Activated CD4-positive, alpha-beta memory T cell treated with anti-CD3 and anti-CD28 coated beads for 36 hours (primary cell): ENCODE data around the gene KCNJ4. TPM values are rescaled to one million over a fixed set of nuclear protein-coding genes. Genes with fewer than 3 reads are reported as not detected.

Experiments used
- CTCF ChIA-PET: fragments of 350-600 bp; sonication (Branson Sonifier 250); formaldehyde crosslinking; loops from one replicate; lab custom pipeline; 2021; ENCODE audit warnings: antibody characterized with exemption, inconsistent platforms; lab: Charles Lee
- POLR2A ChIA-PET: fragments of 350-600 bp; sonication (Branson Sonifier 250); formaldehyde crosslinking; loops from one replicate; lab custom pipeline; 2021; ENCODE audit warnings: antibody characterized with exemption; lab: Charles Lee
- DNase-seq: peaks from one replicate; pipeline ENCODE4 v3.0.0-alpha.2; 2020
- H3K27ac Mint-ChIP-seq: one replicate; pipeline ENCODE4 v1.8.0; 2021; ENCODE audit warnings: mixed read lengths
- H3K27me3 Mint-ChIP-seq: one replicate; pipeline ENCODE4 v1.8.0; 2021; ENCODE audit warnings: mixed read lengths
- H3K36me3 Mint-ChIP-seq: one replicate; pipeline ENCODE4 v1.8.0; 2021; ENCODE audit warnings: mixed read lengths
- H3K4me1 Mint-ChIP-seq: one replicate; pipeline ENCODE4 v1.8.0; 2021; ENCODE audit warnings: low read depth, mixed read lengths
- H3K4me3 Mint-ChIP-seq: one replicate; pipeline ENCODE4 v1.8.0; 2021; ENCODE audit warnings: mild to moderate bottlenecking, mixed read lengths
- H3K9me3 Mint-ChIP-seq: one replicate; pipeline ENCODE4 v1.8.0; 2021; ENCODE audit warnings: mixed read lengths
- intact Hi-C: fragments of 100-400 bp; cut with micrococcal nuclease; formaldehyde crosslinking; loops from one replicate; pipeline ENCODE4 v1.15.1; 2023
- total RNA-seq, 2 experiments: library from RNA; stranded (reverse); gene quantifications; one replicate each; pipeline ENCODE4 v1.2.3, GENCODE V29; 2021

Gene KCNJ4
- total RNA-seq, 2 experiments from 2014 or later = not detected

DNA sequence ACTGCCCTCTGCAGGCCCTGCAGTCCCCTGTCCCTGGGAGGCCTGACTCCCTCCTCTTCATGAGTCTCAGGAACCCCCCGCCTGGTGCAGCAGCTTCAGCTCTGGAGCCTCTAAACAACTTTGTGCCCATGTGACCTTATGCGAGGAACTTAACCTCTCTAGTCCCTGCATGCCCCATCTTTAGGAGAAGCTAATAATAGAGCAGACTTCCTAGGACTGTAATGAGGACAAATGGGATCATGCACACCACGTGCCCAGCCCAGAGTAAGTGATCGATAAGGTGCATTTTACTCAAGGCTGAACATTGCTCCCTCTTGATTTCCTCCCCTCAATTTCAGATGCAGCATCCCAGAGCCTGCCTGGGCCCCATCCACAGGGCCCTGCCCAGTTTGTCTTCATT, 19.0 kb downstream of the KCNJ4 start:
- Mint-ChIP-seq H3K4me1 (no peaks in the 10 kb centered on the region), H3K9me3 (no peaks in the 10 kb centered on the region), H3K4me3 (no peak overlapping the region), H3K27ac (no peak overlapping the region), H3K36me3 (no peaks in the 10 kb centered on the region), H3K27me3 (no peaks in the 10 kb centered on the region)
- intact Hi-C loops = no loop called here
- ChIA-PET CTCF (no interaction called here), POLR2A (interaction anchor here (0.6 kb wide), 1 partner anchor 161 kb away, joined by 3 read pairs; no protein-coding TSS in a partner anchor)
- no peak for DNase-seq

DNA sequence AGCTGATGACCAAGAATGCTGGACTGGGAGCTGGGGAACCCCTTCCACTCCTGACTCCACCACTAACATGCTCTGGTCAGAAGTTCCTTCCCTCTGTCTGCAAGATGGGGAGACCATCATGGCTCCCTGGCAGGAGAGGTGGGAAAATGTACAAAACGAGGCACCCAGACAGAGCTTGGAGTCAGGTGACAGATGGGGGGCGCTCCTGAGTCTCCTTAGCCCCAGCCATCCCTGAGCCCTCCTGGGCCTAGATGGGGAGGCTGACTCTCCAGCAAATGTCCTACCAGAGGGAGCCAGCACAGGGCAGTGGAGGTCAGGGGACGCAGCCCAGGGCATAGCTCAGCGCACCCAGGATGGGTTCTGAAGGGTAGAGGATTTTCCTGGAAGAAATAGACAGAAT, 20.0 kb downstream of the KCNJ4 start:
- ChIA-PET POLR2A (interaction anchor here (0.6 kb wide), 1 partner anchor 187 kb away, joined by 3 read pairs; no protein-coding TSS in a partner anchor), CTCF (interaction anchor here (0.7 to 1.6 kb wide), 2 partner anchors 11 to 22 kb away, joined by 3 to 4 read pairs; no protein-coding TSS in a partner anchor)
- H3K4me1 Mint-ChIP-seq = no peaks in the 10 kb centered on the region
- no peaks in the 10 kb centered on the region for H3K9me3 Mint-ChIP-seq
- no peak overlapping the region for H3K27ac Mint-ChIP-seq
- no peaks in the 10 kb centered on the region for H3K27me3 Mint-ChIP-seq
- DNase-seq = no peak
- intact Hi-C loops = no loop called here
- H3K36me3 Mint-ChIP-seq = no peaks in the 10 kb centered on the region
- H3K4me3 Mint-ChIP-seq = no peak overlapping the region

DNA sequence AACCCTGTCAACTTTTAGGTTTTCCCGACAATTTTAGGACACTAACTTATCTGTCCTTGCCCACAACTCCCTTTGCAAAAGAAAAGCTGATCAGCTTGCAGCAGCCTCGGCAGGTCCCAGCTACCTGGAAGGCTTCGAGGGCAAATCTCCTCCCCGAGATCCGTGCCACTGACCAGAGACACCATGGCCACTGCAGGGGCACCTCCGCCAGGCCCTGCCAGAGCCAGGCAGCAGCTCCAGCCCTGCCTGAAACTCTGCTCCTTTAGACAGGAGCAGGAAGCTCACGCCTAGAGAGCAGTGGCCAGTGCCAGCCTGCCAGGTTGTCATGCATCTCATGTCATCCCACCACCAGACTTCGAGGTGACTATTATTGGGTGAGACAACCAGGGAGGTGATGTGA, 21.1 kb downstream of the KCNJ4 start:
- POLR2A ChIA-PET = no interaction called here
- no peaks in the 10 kb centered on the region for H3K4me1 Mint-ChIP-seq
- H3K27me3 Mint-ChIP-seq = no peaks in the 10 kb centered on the region
- CTCF ChIA-PET = interaction anchor here (1.6 kb wide), 1 partner anchor 21 kb away, joined by 4 read pairs; no protein-coding TSS in a partner anchor
- no peak overlapping the region for H3K27ac Mint-ChIP-seq
- intact Hi-C loops = no loop called here
- H3K4me3 Mint-ChIP-seq = no peak overlapping the region
- no peaks in the 10 kb centered on the region for H3K9me3 Mint-ChIP-seq
- H3K36me3 Mint-ChIP-seq = no peaks in the 10 kb centered on the region
- DNase-seq = no peak

- Mint-ChIP-seq H3K4me1 (no peaks in the 10 kb centered on the region), H3K36me3 (no peaks in the 10 kb centered on the region), H3K4me3 (no peak overlapping the region), H3K27me3 (no peaks in the 10 kb centered on the region), H3K27ac (no peak overlapping the region), H3K9me3 (no peaks in the 10 kb centered on the region)
- intact Hi-C loops = no loop called here
- CTCF ChIA-PET = no interaction called here
- no peak for DNase-seq
- POLR2A ChIA-PET = no interaction called here
Observed at GRCh38 chr22:38432264-38432663, 22.7 kb downstream of the KCNJ4 start.

DNA sequence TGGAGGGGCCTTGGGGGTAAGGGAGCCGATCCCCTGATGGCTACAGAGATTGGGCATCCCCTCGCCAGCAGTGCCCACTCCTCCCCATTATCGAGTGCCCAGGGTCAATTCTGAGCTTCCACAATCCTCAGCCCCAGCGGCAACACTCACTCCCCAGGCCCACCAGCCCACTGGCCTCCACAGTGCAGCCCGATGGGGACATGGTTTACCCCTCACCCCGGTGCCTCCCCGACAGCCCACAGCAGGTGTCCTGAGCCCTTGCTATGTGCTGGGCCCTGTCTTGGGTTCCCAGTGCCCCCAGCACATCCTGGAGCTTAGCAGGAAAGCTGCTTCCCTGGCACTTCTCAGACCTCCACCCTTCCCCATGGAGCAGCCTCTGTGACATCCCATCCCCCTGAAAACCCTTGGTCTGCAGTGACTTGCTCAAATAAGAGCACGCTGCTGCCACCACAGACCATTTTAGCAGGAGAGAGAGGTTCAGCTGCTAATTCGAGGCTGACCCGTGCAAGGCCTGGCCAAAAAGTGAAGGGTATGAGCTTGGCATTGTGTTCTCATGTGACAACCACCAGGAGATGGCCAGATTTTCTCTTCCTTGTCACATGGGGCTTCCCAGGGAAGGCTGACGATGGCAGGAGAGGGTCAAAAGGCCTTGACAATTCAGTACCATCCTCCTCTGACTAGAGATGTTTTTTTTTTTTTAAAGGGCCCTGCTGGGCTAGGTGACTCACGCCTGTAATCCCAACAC, 23.6 kb downstream of the KCNJ4 start:
- POLR2A ChIA-PET = no interaction called here
- Mint-ChIP-seq H3K4me3 (no peak overlapping the region), H3K9me3 (no peaks in the 10 kb centered on the region), H3K27me3 (no peaks in the 10 kb centered on the region), H3K27ac (no peak overlapping the region), H3K4me1 (no peaks in the 10 kb centered on the region), H3K36me3 (no peaks in the 10 kb centered on the region)
- CTCF ChIA-PET = no interaction called here
- no peak for DNase-seq
- intact Hi-C loops = no loop called here

- ChIA-PET CTCF (no interaction called here), POLR2A (no interaction called here)
- Mint-ChIP-seq H3K27ac (no peak overlapping the region), H3K4me1 (no peaks in the 10 kb centered on the region), H3K4me3 (no peak overlapping the region), H3K9me3 (no peaks in the 10 kb centered on the region), H3K27me3 (no peaks in the 10 kb centered on the region), H3K36me3 (no peaks in the 10 kb centered on the region)
- intact Hi-C loops = no loop called here
- no peak for DNase-seq
Observed at GRCh38 chr22:38429499-38430068, 25.4 kb downstream of the KCNJ4 start.

GRCh38 chr22:38428714-38429113, 26.3 kb downstream of the KCNJ4 start:
- Mint-ChIP-seq H3K9me3 (no peaks in the 10 kb centered on the region), H3K27me3 (no peaks in the 10 kb centered on the region), H3K4me1 (no peaks in the 10 kb centered on the region), H3K36me3 (no peaks in the 10 kb centered on the region), H3K27ac (no peak overlapping the region), H3K4me3 (no peak overlapping the region)
- intact Hi-C loops = no loop called here
- no peak for DNase-seq
- ChIA-PET CTCF (no interaction called here), POLR2A (no interaction called here)

GRCh38 chr22:38427940-38428339, 27.1 kb downstream of the KCNJ4 start:
- no peaks in the 10 kb centered on the region for H3K36me3 Mint-ChIP-seq
- ChIA-PET POLR2A (no interaction called here), CTCF (no interaction called here)
- no peaks in the 10 kb centered on the region for H3K4me1 Mint-ChIP-seq
- no peak for DNase-seq
- H3K27ac Mint-ChIP-seq = no peak overlapping the region
- H3K4me3 Mint-ChIP-seq = no peak overlapping the region
- no peaks in the 10 kb centered on the region for H3K27me3 Mint-ChIP-seq
- no peaks in the 10 kb centered on the region for H3K9me3 Mint-ChIP-seq
- intact Hi-C loops = no loop called here

GRCh38 chr22:38427465-38427864, 27.5 kb downstream of the KCNJ4 start:
- ChIA-PET CTCF (interaction anchor here (1.3 kb wide), 1 partner anchor 15 kb away, joined by 4 read pairs; no protein-coding TSS in a partner anchor), POLR2A (no interaction called here)
- no peaks in the 10 kb centered on the region for H3K9me3 Mint-ChIP-seq
- DNase-seq = no peak
- H3K27me3 Mint-ChIP-seq = no peaks in the 10 kb centered on the region
- no peak overlapping the region for H3K4me3 Mint-ChIP-seq
- intact Hi-C loops = no loop called here
- H3K4me1 Mint-ChIP-seq = no peaks in the 10 kb centered on the region
- H3K36me3 Mint-ChIP-seq = no peaks in the 10 kb centered on the region
- no peak overlapping the region for H3K27ac Mint-ChIP-seq

DNA sequence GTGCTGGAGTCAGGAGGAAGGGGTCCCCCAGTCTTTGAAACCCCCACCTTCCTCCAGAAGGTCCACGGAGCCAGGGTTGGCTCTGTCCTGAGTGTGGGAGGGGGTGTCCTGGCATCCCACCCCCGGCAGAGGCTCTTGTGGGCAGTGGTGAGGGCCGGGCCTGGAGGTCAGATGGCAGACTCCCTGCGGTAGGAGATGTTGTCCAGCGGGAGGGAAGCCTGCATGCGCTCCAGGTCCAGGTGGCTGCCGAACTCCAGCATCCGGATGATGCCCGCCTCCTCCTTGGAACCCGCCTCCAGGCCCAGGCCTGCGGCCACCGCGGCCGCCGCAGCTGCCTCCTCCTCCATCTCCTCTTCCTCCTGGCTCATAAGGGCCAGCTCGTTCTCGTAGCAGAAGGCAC, 28.4 kb downstream of the KCNJ4 start:
- no peak overlapping the region for H3K27ac Mint-ChIP-seq
- H3K27me3 Mint-ChIP-seq = no peaks in the 10 kb centered on the region
- no peaks in the 10 kb centered on the region for H3K36me3 Mint-ChIP-seq
- H3K4me1 Mint-ChIP-seq = no peaks in the 10 kb centered on the region
- no peak for DNase-seq
- H3K9me3 Mint-ChIP-seq = no peaks in the 10 kb centered on the region
- ChIA-PET CTCF (interaction anchor here (1.3 kb wide), 1 partner anchor 14 kb away, joined by 4 read pairs; no protein-coding TSS in a partner anchor), POLR2A (no interaction called here)
- no peak overlapping the region for H3K4me3 Mint-ChIP-seq
- intact Hi-C loops = no loop called here

DNA sequence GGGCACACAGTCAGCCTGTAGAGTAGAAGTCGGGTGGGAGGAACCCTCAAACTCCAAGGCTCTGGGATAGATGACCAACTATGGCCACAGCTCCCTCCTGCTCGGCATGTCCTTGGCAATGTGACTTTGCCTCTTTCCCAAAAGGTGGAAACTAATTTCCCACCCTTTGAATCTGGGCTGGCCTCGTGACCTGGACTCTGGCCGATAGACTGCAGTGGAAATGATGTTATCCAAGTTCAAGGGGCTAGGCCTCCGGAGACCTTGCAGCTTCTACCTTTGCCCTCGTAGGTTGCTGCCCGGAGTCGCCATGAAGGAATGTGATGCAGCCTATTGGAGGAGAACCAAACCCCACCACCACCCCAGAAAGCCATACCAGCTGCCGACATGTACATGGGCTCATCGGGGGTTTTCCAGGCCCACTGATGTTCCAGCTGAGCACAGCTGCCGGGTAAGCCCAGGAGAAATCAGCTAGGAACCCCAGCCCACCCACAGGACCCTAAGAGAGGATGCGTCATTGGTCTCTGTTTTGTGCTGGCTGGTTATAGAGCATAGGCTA, 30.4 kb downstream of the KCNJ4 start:
- no peak overlapping the region for H3K4me3 Mint-ChIP-seq
- no peaks in the 10 kb centered on the region for H3K27me3 Mint-ChIP-seq
- CTCF ChIA-PET = no interaction called here
- H3K36me3 Mint-ChIP-seq = no peaks in the 10 kb centered on the region
- no peak for DNase-seq
- H3K27ac Mint-ChIP-seq = no peak overlapping the region
- H3K9me3 Mint-ChIP-seq = no peaks in the 10 kb centered on the region
- intact Hi-C loops = no loop called here
- POLR2A ChIA-PET = no interaction called here
- H3K4me1 Mint-ChIP-seq = no peaks in the 10 kb centered on the region

- Mint-ChIP-seq H3K36me3 (no peaks in the 10 kb centered on the region), H3K27me3 (no peaks in the 10 kb centered on the region), H3K27ac (no peak overlapping the region), H3K9me3 (no peaks in the 10 kb centered on the region), H3K4me1 (no peaks in the 10 kb centered on the region), H3K4me3 (no peak overlapping the region)
- POLR2A ChIA-PET = no interaction called here
- intact Hi-C loops = no loop called here
- no peak for DNase-seq
- CTCF ChIA-PET = no interaction called here
Observed at GRCh38 chr22:38423512-38424503, 31.2 kb downstream of the KCNJ4 start.
